ENCODE results near the gene NBR1.
"Not testable (repeated sequence)": the region's sequence is repeated elsewhere in the genome, so short reads cannot be mapped to it uniquely, and the experiment has no call there.

NBR1 gene

DNA sequence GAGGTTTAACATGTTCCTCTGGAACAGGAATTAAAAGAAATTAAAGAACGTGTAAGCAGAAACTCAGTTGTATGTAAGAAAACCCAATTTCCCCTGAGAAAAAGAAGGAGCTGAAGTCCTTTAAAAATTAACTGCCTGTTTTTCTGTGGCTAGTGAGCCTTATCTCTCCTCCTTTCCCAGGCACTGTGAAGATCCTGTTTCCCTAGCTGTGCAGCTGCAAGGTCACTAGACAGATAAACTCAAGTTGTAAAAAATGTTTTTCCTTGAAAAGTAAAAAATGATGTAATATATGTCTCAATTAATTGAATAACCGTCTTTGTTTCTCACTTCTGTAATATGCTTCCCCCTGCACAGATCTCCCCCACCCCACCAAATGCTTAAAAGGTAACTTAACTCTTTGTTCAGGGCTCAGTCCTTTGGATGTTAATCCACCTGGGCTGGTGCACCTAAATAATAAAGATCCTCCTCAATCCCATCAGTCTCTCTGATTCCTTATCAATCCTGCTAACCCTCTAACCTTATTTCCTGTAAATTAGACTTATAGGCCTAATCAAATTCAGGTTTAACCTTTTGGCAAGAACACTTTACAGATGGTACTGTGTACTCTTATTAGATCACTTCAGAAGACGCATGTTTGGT, 17.7 kb upstream of the NBR1 start:
- not testable (repeated sequence) for DNase-seq

DNA sequence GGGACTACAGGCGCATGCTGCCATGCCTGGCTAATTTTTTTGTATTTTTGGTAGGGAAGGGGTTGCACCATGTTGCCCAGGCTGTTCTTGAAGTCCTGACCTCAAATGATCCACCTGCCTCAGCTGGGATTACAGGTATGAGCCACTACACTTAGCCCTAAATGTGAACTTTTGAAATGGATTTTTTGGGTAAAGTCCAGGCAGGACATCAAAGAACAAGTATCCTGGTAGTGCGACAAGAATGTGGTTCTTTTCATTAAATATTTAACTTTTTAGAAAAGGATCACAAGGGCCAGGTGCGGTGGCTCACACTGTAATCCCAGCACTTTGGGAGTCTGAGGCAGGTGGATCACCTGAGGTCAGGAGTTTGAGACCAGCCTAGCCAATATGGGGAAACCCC, 15.3 kb upstream of the NBR1 start:
- DNase-seq = no peak

DNA sequence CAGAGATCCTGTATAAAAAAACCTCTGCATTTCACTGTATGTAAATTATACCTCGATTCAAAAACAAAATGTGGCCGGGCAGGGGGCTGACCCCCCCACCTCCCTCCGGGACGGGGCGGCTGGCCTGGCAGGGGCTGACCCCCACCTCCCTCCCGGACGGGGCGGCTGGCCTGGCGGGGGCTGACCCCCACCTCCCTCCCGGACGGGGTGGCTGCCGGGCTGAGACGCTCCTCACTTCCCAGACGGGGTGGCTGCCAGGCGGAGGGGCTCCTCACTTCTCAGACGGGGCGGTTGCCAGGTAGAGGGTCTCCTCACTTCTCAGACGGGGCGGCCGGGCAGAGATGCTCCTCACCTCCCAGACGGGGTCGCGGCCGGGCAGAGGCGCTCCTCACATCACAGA, 11.8 kb upstream of the NBR1 start:
- DNase-seq = not testable (repeated sequence)

DNA sequence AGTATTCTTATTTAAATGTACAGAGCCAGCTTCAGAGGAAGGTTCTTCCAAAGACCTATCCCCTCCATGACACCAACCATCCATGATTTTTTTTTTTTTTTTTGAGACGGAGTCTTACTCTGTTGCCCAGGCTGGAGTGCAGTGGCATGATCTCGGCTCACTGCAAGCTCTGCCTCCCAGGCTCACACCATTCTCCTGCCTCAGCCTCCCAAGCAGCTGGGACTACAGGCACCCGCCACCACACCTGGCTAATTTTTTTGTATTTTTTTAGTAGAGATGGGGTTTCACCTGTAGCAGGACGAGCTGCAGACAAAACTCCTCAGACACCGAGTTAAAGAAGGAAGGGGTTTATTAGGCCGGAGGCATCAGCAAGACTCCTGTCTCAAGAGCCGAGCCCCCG, 11.1 kb upstream of the NBR1 start:
- DNase-seq = not testable (repeated sequence)

DNA sequence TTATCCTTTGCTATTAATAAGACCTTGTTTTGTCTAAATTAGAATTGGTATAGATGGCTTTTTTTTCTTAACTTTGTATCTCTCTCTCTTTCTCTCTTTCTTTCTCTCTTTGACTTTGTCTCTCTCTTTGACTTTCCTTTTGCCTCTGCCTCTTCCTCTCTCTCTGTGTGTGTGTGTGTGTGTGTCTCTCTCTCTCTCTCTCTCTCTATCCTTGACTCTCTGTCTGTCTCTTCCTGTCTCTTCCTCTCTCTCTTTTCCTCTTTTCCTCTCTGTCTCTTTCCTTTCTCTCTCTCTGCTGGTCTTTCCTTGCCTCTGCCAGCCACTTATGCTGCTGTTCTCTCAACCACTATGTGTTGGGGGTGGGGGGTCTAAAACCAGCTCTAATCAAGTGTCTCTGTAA, 5.0 kb upstream of the NBR1 start:
- not testable (repeated sequence) for DNase-seq

DNA sequence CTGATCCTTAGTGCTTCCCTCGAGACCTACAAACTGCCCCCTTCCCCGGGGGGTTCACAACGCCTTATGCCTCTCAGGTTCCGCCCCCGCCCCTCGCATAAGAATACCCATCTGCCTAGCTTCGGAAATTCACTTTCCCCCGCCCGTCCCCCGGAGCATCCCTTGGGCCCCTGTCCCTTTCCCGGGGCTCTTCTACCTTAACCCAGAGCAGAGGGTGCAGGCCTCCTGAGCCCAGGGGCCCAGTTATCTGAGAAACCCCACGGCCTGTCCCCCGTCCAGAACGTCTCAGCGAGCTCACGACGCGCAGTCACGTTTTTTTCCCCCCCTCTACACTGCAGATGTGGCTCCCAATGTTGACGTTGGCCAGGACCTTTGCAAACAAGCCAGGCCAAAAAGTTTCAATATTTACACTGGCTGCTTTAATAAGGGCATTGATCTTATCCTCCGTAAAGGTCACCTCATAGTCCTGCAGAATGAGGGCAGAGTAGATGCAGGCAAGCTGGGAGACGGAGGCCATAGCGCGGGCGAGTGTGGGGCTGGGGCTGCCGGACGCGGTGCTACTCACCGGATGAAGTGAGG, 1.4 kb upstream of the NBR1 start:
- DNase-seq = peak in 4 of 14 donors; percentile 3 to 30 (median 18)

DNA sequence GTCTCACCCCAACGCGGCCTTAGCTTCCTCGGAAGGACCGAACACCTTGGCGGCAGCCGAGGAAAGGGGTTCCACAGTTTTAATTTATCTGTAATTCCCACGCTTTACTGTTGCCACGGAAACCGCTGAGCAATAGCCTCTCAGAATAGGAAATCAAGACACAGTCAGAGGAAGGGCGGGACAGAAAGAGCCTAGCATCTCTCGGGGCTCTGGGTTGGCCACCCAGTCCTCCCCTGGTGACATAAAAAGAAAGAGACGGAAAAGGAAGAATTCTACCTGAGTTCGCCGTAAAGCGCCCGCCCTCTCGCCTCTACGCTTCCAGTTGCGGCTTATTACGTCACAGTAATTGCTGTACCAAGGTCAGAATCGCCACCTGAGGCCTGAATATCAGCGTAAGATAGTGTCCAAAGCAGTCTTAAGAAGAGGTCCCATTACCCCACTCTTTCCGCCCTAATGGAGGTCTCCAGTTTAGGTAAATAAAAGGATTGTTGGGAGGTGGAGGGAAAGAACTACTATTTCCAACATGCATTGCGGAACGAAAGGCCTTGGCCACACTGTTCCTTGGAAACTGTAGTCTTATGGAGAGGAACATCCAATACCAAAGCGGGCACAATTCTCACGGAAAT, 761 bp upstream of the NBR1 start:
- DNase-seq = peak; percentile 44 to 97 (median 82)

DNA sequence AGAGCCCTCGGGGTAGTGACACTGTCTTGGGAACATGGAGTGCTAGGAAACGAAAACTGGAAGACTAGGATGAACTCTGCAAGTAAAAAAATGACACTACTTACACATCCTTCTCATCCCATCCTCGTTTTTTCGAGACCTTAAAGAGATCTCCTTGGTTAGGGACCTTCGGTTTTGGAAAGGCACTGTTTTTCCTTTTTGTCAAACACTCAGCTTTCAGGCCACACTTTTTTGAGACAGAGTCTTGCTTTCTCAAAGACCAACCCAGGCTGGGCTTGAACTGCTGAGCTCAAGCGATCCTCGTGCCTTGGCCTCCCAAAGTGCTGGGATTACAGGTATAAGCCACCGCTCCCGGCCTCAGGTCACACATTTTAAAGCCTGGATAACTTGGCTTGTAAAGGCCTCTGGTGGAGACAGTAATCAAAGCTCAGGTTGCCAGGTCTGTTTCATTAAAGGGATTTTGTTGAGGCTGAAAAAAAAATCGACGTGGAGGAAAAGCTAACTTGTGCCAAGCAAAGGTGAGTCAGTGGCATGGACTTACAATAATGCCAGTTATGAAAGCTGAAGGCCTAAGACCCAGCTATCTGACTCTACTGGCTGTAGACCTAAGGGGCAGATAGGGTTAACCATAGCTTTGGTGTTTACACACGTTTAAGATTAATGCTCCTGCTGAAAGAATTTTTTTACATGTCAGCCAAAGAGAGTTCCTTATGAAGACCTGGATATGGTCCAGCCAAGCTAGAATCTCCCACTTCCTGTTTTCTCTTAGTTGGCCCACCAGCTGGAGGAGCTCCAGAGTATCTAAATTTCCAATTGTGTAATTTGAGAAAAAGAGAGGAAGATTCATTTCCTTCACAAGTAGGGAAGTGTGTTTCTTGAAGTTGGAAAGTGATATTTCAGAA, 823 bp downstream of the NBR1 start:
- DNase-seq = peak in 8 of 14 donors; percentile 3 to 21 (median 14)

DNA sequence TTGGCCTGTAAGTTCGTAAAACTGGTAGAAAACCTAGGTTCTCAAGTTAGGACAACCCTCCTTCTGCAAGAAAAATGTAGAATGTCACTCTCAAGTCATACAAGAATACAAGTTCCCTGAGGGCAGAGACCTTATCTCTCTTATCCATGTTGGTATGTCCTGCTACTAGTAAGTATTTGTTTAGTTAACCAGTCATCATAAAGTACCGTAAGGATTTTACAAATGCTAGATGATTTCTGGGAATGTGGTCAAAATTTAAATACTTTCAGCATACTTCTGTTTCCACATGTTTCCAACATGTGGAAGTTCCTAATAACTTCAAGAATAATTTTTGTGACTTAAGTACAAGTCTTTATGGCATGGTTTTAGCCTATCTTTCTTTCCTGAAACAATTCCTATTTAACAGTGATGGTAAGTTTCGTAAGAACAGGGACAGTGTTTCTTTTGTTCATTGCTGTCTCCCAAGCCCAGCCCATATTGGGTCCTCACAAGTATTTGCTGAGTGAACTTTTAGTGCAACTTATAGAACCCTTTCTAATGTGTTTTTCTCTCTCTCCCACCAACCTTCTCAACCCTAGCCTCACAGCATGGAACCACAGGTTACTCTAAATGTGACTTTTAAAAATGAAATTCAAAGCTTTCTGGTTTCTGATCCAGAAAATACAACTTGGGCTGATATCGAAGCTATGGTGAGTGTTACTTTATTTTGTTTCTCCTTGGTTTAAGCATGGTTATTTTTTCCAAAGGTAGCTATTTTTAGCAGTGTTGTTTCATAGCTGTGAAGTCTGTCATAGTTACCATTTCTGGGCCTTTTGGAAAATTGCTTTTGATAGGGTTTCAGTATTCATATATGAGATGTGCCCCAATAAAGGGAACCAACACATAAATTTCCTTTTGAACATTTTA, 4.5 kb downstream of the NBR1 start:
- no peak for DNase-seq

DNA sequence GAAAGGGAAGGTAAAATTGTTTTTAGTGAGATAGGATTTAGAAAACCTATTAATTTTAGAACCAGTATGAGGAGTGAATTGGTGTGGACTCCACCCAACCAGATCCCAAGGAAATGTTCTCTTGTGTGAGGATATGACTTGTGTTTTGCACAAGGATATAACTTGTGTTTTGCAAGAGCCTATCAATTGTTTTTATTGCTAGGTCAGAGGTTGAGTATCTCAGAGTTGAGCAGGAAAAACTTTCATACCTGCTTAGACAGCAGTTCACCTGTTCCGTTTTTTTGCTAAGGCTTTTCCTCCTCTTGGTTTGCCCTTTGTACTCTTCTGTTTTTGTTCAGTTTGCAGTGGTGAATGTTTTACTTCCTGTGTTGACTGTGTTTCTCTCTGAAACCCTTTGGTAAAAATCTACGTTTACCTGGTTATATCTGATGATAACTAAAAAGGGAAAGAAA, 5.1 kb downstream of the NBR1 start:
- DNase-seq = no peak

DNA sequence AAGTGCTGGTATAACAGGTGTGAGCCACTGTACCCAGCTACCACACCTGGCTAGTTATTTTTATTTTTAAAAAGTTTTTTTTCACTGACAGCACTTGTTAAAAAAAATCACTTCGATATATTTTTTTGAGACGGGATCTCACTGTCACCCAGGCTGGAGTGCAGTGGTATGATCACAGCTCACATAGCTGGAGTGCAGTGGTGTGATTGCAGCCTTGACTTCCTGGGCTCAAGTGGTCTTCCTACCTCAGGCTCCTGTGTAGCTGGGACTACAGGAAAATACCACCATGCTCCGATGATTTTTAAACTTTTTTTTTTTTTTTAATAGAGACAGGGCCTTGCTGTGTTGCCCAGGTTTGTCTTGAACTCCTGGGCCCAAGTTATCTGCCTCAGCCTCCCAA, 12.9 kb downstream of the NBR1 start:
- DNase-seq = no peak

DNA sequence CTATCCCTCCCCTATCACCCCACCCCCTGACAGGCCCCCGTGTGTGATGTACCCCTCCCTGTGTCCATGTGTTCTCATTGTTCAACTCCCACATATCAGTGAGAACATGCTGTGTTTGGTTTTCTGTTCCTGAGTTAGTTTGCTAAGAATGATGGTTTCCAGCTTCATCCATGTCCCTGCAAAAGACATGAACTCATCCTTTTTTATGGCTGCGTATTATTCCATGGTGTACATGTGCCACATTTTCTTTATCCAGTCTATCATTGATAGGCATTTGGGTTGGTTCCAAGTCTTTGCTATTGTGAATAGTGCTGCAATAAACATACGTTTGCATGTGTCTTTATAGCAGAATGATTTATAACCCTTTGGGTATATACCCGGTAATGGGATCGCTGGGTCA, 15.6 kb downstream of the NBR1 start:
- not testable (repeated sequence) for DNase-seq

DNA sequence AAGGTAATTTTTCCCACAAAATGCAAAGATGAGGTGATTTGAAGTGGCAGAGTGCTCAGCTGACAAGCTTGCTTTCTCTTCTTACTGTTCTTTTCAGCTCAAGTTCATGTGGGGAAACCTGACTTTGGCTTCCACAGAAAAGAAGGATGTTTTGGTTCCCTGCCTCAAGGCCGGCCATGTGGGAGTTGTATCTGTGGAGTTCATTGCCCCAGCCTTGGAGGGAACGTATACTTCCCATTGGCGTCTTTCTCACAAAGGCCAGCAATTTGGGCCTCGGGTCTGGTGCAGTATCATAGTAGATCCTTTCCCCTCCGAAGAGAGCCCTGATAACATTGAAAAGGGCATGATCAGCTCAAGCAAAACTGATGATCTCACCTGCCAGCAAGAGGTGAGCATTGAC, 22.2 kb downstream of the NBR1 start:
- DNase-seq = no peak

DNA sequence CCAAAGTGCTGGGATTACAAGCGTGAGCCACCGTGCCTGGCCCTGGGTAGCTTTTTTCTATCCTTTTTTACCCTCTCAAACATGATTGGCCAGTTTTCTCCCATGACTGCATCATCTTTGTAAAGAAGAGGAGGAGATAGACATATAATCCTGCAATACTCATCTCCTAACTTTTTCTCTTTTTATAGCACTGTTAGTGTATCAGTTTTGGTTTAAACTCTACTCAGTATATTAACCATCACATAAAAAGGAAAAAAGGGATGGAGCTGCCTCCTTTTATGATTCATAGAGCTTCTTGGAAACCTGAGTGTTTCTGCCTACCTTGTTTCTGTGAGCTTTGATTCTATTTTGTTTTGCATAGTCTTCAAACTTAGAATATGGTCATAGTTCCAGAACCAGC, 28.6 kb downstream of the NBR1 start:
- no peak for DNase-seq

DNA sequence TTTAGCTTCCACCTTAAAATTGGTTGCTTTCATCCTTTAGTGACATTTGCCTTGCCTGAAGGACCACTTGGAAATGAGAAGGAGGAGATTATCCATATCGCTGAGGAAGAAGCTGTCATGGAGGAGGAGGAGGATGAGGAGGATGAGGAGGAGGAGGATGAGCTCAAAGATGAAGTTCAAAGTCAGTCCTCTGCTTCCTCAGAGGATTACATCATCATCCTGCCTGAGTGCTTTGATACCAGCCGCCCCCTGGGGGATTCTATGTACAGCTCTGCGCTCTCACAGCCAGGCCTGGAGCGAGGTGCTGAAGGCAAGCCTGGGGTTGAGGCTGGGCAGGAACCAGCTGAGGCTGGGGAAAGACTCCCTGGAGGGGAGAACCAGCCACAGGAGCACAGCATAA, 29.1 kb downstream of the NBR1 start:
- DNase-seq = no peak

DNA sequence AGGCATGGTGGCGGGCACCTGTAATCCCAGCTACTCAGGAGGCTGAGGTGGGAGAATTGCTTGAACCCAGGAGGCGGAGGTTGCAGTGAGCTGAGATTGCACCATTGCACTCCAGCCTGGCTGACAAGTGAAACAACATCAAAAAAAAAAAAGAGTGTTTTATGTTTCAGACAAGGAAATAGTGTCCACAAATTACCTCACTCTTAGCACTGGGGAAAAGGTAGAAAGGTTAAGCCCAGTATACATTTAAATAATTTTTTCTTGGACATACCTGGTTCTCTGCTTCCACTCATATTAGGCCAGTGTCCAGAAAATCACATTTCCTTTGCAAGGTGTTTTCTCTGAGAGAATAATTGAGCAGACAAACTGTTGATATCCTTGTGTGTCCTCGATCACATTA, 32.0 kb downstream of the NBR1 start:
- not testable (repeated sequence) for DNase-seq

DNA sequence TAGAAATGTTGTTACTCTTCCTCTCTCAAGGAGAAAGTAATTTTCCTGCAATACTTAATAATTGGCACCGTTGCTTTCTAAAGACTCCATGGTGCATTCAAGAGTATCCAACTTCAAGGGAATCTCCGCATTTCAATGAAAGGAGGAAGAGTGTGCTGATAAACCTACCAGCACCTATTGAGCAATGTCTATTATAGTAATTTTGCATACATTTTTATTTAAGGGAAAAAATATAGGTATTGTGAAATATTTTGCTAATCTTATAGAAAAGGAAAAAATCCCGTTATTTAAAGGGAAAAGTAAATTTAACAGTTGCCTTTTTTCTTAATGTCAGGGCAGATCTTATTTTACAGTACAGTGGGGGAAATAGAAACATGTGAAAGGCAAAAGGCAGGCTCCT, 39.6 kb downstream of the NBR1 start:
- no peak for DNase-seq

DNA sequence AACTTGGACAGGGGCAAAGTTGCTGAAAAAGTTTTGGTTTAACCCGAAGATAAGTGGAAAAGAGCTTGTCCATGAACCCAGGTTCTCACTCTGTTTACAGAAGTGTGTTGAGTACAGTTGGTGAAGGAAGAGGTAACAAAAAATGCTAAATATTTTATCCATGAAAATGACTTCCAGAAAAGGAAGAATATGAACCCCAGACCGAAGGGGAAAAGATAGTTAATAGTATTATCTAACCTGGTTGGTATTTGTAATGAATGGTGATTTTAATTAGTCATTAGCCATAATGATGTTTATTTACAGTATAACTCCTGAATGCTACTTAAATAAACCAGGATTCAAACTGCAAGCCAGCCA, 40.1 kb downstream of the NBR1 start:
- DNase-seq = no peak

DNA sequence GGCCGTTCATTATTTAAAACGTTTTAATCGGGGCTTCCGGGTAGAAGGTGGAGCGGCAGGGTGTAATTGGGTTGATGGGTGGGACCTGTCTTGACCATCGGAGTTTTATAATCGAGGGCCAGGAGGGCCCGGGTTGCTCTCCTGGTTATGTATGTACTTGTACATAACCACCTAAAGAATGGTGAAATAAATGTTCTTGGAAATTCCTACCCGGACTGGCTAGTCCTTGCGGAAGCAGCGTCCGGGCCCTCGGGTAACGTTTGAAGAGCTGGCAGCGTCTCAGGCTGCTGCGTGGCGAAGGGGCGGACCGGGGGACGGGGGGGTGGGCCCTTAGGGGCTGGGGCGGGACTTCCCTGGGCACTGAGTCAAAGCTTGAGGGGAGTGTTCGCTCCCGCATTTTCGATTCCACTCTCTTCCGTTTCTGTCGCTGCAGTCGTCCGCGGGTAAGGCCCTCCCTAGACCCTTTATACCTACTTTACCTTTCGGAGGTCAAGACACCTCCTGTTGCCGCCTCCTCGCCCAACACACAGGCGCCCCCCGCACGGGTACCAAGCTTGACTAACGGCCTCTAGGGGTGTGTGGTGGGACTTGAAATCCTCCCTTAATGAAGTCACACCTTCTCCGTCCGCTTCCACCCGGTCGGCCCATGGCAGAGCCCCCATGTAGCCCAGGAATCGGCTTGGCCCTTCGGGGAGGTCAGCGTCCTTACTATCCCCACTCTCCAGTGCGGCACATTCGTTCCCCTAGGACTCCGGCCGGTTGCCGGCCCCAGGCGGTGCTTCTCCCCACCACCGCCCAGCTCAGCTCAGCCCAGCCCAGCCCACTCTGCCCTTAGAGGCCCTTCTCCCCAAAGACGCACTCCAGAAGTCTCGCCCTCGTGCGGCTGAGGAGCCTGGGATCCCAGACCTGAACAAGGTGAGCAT, 40.7 kb downstream of the NBR1 start, which contains the start of gene TMEM106A:
Gene TMEM106A, plus strand, starts transcription at position 396 of the 923 bp plus-strand sequence. CDS start 1,167 bp downstream, outside the sequence.
- DNase-seq = peak in 11 of 14 donors; percentile 4 to 66 (median 24)

DNA sequence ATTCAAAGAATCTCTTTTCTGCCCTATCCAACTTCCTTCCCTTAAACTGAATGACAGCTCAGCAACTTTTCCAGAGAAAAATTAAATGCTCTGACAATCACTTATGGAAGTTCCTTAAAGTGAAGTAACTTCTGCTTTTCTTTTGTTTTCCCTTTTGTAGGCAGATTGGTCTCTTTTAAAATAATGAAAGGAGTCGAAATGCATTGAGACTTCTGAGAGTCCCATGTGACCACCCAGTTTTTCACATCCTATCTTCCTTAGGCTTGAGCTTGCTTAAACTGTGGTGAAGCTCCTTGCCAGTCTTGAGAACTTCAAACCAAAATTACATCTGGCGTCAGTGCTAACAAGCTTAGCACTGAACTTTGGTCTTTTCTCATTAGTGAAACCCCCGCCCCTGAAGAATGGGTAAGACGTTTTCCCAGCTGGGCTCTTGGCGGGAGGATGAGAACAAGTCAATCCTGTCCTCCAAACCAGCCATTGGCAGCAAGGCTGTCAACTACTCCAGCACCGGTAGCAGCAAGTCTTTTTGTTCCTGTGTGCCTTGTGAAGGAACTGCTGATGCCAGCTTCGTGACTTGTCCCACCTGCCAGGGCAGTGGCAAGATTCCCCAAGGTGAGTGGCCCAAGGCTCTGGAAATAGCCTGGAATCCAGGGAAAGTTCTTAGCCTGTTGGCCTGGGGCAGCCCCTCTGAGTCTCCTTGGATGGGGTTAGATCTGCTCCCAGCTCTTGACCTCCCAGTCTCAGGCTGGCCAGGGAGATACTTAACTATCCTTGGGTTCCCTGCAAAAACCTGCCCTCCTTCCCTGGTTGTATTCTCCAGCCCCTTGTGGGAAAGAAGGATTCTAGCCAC, 41.9 kb downstream of the NBR1 start:
- DNase-seq = peak in 1 of 14 donors; percentile 4
